Stimulated activated naive CD8-positive, alpha-beta T cell treated with anti-CD3 and anti-CD28 coated beads, Interleukin-15, Interleukin-2, amounts not matched to agents 100 U/mL and 50 U/mL, for 24 hours (primary cell): Measurements from ENCODE around the gene RAI14.
A peak's percentile ranks its signal among the peaks of the same experiment; 100 is the strongest.

Experiments used
- ATAC-seq: fragments of 150-1000 bp; cut with Tn5 transposase; one replicate; pipeline ENCODE4 v1.10.0; 2021
- DNase-seq: peaks from one replicate; pipeline ENCODE4 v3.0.0; 2021

The RAI14 gene

DNA sequence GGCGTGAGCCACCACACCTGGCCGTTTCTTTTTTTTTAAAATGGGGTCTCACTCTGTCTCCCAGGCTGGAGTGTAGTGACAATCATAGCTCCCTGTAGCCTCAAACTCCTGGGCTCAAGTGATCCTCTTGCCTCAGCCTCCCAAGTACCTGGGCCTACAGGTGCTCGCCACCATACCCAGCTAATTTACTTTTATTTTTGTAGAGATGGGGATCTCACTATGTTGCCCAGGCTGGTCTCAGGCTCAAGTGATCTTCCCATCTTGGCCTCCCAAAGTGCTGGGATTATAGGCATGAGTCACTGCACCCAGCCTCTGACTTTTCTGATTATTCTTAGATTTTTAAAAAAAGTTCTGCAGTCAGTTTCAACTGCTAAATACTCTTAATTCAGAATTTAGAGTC lies 21.3 kb downstream of the RAI14 start:
- no peak for ATAC-seq
- no peak for DNase-seq

GRCh38 chr5:34680896-34681295 lies 24.8 kb downstream of the RAI14 start:
- ATAC-seq (no peak), DNase-seq (no peak)

- ATAC-seq = no peak
- no peak for DNase-seq
These were observed 26.9 kb downstream of the RAI14 start for GRCh38 chr5:34682926-34683623.

GRCh38 chr5:34684281-34684979 lies 28.3 kb downstream of the RAI14 start:
- peak; percentile 42 for ATAC-seq
- no peak for DNase-seq

- no peak for ATAC-seq
- no peak for DNase-seq
These were observed 28.8 kb downstream of the RAI14 start for GRCh38 chr5:34684980-34685352.

- peak; percentile 39 for ATAC-seq
These were observed 29.5 kb downstream of the RAI14 start for GRCh38 chr5:34685485-34686165.

DNA sequence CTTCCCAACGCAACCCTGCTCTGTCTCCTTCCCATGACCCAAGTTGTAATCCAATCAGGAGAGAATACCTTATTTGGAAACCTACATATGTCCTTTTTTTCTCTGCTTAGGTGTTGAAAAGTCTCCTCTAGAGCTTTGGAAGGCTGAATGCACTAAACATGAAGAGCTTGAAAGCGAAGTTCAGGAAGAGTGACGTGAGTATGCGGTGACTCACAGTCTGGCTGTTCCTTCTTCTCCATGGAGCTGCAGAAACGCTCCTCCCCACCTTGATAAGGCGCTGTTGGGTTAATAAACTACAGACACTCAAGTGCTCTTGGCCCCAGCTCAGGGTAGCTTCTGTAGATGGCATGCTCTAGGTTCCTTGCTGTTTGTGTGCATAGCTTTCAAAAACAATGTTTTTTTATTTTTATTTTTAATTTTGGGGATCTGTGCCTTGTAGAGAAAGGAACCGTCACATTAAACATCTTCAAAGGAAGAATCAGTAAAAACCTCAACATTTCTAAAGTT lies 30.7 kb downstream of the RAI14 start:
- ATAC-seq (no peak), DNase-seq (no peak)

More at GRCh38 chr5:34685485-34686165, 29.5 kb downstream of the RAI14 start:
- DNase-seq = no peak

DNA sequence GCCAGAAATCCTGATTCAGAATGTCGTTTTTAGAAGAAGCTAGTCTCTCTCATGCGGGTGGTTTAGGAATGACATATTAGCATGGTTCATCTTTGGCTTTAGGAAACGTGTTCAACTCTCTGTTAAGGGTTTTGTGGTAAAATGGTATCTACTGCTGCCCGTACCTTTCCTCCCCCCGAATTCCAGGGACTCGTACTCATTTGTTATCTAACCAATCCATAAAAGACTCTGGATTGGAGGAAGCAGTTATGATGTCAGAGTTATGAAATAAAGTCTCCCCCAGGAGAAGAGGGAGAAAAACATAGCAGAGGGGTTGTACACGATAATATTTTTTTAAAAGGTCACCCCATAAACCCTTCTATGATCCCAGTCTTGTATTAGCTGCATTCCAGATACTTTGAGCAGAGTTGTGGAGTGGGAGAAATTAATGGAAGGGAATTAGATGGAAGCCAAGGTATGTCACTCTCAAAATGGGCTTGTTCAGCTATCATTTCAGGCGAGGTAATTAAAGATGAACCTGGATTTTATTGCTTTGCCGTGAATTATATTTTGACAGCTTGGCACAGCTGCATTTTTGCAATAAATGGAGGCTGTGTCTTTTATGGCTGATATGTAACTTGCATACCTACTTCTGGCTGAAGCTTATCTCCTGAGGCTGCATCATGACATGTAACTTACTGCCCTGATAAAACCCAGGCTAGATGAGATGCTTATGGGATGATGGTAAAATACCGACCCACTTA lies 31.3 kb downstream of the RAI14 start:
- DNase-seq (no peak), ATAC-seq (no peak)

GRCh38 chr5:34688015-34688810 lies 32.1 kb downstream of the RAI14 start:
- ATAC-seq = no peak
- no peak for DNase-seq

DNA sequence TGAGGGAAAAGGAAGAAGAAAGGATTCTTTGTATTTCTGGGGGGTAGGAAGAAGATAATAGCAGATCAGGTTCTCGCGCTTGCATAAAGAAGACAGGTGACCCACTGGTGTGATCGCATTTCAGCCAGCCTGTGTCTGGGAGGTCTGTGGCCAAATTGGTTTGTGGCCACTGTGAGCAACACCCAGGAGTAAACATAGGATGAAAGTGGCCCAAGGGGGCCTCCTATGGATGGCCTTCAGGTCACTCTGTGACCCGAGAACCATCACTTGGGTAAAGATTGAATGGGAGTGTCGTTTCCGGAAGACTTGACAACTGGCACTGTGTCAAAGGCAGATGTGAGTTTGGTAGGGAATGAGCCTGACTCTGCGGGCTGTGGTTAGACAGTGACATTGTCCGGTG lies 34.2 kb downstream of the RAI14 start:
- no peak for ATAC-seq
- no peak for DNase-seq

DNA sequence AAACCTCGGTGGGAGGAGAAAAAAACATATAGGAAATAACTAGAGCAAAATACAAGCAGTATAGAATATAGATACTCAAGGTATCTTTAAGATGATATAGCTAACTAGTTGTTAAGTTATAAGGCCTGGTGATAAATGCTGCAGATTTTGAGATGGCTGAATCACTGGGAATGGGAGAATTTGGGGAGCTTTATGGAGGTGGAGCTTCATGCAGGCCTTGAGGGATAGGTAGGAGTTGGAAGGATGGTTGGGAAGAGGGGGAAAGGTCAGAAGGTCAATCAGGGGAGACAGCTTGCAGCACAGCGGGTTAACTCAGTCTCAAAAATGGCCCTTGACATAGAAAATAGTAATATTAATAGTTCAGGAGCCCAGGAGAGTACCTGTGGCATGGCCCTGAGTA lies 34.8 kb downstream of the RAI14 start:
- DNase-seq (no peak), ATAC-seq (no peak)

- no peak for DNase-seq
- no peak for ATAC-seq
These were observed 35.2 kb downstream of the RAI14 start for GRCh38 chr5:34691326-34691725.

DNA sequence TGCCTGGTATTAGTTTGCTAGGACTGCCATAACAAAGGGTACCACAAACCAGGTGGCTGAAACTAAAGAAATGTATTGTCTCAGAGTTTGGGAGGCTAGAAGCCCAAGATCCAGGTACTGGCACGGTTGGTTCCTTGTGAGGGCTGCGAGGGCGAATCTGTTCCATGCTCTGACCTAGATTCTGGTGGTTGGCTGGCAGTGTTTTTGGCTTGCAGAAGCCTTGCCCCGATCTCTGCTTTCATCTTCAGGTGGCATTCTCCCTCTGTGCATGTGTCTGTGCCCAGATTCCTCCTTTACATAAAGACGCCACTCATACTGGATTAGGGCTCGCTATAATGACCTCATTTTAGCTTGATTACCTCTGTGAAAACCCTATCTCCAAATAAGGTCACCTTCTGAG lies 36.7 kb downstream of the RAI14 start:
- DNase-seq (no peak), ATAC-seq (no peak)

GRCh38 chr5:34694012-34694411 lies 37.9 kb downstream of the RAI14 start:
- no peak for DNase-seq
- ATAC-seq = no peak

DNA sequence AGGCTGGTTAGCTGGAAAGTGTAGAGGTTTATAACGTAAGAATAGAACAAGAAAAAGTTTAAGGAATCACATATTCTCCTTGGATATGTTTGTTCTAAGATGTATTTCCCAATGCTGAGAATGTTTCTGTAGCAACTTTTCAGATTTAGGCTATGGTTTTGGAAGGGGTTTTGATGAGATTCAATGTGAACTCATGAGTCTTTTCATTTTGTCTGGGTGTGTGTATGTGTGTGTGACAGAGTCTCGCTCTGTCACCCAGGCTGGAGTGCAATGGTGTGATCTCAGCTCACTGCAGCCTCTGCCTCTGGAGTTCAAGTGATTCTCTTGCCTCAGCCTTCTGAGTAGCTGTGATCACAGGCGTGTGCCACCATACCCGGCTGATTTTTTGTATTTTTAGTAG lies 38.6 kb downstream of the RAI14 start:
- ATAC-seq = no peak

GRCh38 chr5:34695275-34696027 lies 39.3 kb downstream of the RAI14 start:
- ATAC-seq = peak; percentile 15
- no peak for DNase-seq

More for the DNA sequence above, 38.6 kb downstream of the RAI14 start:
- no peak for DNase-seq

DNA sequence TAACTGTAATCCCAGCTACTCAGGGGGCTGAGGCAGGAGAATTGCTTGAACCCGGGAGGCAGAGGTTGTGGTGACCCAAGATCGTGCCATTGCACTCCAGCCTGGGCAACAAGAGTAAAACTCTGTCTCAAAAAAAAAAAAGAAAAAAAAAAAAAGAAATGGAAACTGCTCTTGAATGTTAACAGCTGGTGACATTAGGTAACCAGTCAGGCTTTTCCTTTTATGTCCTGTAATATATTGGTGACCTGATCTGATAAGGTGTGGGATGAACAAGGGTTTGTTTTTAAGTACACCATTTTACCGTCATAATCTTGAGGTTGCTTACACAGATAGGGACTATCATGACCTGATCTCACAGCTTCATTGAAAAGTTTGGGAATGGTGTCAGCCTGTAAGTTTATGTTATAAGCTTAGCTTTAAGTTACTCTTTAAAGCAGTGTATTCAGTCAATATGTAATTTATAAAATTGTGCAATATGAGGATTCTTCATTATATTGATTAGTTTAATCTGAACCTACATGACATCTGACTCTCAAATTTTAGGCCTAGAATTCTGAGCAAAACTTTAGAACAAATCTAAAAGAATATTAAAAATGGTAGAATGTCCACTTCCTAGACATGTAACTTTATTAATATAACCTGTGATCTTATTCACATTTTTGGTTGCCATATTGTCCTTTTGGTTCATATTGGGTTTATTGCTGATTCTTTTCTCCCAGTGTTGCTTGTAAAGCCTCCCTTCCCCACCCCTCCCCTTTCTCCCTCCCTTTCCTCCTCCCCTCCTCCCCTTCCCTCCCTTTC lies 41.4 kb downstream of the RAI14 start:
- ATAC-seq (no peak), DNase-seq (no peak)

DNA sequence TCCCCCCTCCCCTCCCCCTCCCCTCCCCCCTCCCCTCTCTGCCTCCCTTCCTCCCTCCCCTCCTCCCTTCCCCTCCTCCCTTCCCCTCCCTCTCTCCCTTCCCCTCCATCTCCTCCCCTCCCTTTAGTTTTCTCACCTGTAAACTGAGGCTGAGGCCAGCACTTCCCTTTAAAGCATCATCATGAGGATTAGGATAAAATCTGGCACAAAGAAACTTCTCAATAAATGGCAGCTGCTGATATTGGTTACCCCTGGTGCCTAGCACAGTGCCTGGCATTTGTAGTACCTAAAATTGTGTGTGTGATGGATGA lies 41.9 kb downstream of the RAI14 start:
- ATAC-seq = no peak
- no peak for DNase-seq

DNA sequence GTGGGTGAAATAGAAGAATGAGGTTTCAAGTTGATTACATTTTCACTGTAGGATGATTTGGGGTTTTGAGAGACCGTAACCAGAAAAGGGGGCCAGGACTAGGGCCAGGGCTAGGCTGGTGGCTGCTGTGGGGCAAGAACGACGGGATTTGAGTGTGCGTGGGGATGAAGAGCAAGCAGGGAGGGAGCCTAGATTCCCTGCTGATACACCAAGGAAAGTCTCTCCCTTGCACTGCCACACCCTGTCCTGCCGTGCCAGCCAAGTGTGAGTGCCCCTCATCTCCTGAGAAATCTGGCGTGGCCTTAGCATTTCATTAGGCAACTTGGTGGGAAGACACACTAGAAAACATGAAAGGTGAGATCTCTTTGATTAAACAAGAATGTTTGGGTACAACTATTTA lies 42.6 kb downstream of the RAI14 start:
- ATAC-seq (no peak), DNase-seq (no peak)
